Spinal cord (tissue), 10 donors: Measurements from ENCODE around the gene FCN2. TPM values are rescaled to one million over a fixed set of nuclear protein-coding genes. Genes with fewer than 3 reads are reported as not detected.

ENCODE experiments used
- DNase-seq, 6 donors: peaks; one replicate each; pipeline versions ENCODE4 v3.0.0 to v3.0.0-alpha.2; 2013 to 2015; ENCODE audit warnings: low spot score in 6 of 6, low read depth in 4 of 6
- H3K27ac ChIP-seq: one replicate; pipeline ENCODE4 v1.5.1; 2013; ENCODE audit warnings: low read depth, low read length, control low read depth
- H3K27me3 ChIP-seq: one replicate; pipeline ENCODE4 v1.6.1; 2013; ENCODE audit warnings: low read length; ENCODE audit not compliant: control insufficient read depth, insufficient read depth
- H3K36me3 ChIP-seq: one replicate; pipeline ENCODE4 v1.6.1; 2013; ENCODE audit warnings: low read length; ENCODE audit not compliant: control insufficient read depth, insufficient read depth
- H3K4me1 ChIP-seq: one replicate; pipeline ENCODE4 v1.6.1; 2013; ENCODE audit warnings: low read length; ENCODE audit not compliant: control insufficient read depth, insufficient read depth
- H3K4me3 ChIP-seq: one replicate; pipeline ENCODE4 v1.5.1; 2013; ENCODE audit warnings: low read depth, low read length, control low read depth
- H3K9me3 ChIP-seq: one replicate; pipeline ENCODE4 v1.6.1; 2013; ENCODE audit warnings: low read length; ENCODE audit not compliant: control insufficient read depth, insufficient read depth
- WGBS: methylation state at CpG from one replicate; pipeline ENCODE4 v1.1.5; 2013; ENCODE audit warnings: missing lambda C conversion rate; ENCODE audit not compliant: insufficient coverage; 5-methylcytosine and 5-hydroxymethylcytosine counted together
- polyA plus RNA-seq, 2 donors: library from polyadenylated mRNA; unstranded; fragments of 120-200 nt; gene quantifications; one replicate each; pipeline ENCODE4 v1.2.1, GENCODE V29; 2013; ENCODE audit not compliant: insufficient read length in 2 of 2
- total RNA-seq, 2 donors: library from RNA; depleted of rRNA in 1 of 2; stranded (reverse); fragments of 120-200 nt in 1 of 2; fragments of >200 nt in 1 of 2; gene quantifications; one replicate each; pipeline versions ENCODE4 v1.2.3 to v1.2.4, GENCODE V29; 2013 to 2014
- donor health status: healthy.

FCN2 gene
- total and polyA plus RNA-seq, 4 donors: not detected

GRCh38 chr9:134902936-134903335, 22.3 kb downstream of the FCN2 start:
- no peak for DNase-seq
- Histone ChIP-seq H3K27ac (no peak overlapping the region), H3K4me3 (no peak overlapping the region), H3K36me3 (no peaks in the 10 kb centered on the region), H3K27me3 (no peaks in the 10 kb centered on the region), H3K9me3 (no peaks in the 10 kb centered on the region), H3K4me1 (no peaks in the 10 kb centered on the region)
- WGBS: no CpG with 5 or more reads among the region's 3 CpGs

- no peaks in the 10 kb centered on the region for H3K9me3 ChIP-seq
- H3K4me3 ChIP-seq: no peak overlapping the region
- no peaks in the 10 kb centered on the region for H3K36me3 ChIP-seq
- H3K27ac ChIP-seq: no peak overlapping the region
- no peak for DNase-seq
- H3K27me3 ChIP-seq: no peaks in the 10 kb centered on the region
- H3K4me1 ChIP-seq: no peaks in the 10 kb centered on the region
- 93% methylated on average over 7 of the region's 13 CpGs for WGBS
Measured at GRCh38 chr9:134908524-134909309, 28.1 kb downstream of the FCN2 start.

GRCh38 chr9:134909511-134910481, 29.2 kb downstream of the FCN2 start:
- H3K36me3 ChIP-seq: no peaks in the 10 kb centered on the region
- WGBS: 93% methylated on average over 18 of the region's 24 CpGs
- no peak for DNase-seq
- H3K9me3 ChIP-seq: no peaks in the 10 kb centered on the region
- H3K27me3 ChIP-seq: no peaks in the 10 kb centered on the region
- H3K4me3 ChIP-seq: no peak overlapping the region
- no peaks in the 10 kb centered on the region for H3K4me1 ChIP-seq
- H3K27ac ChIP-seq: no peak overlapping the region

- H3K9me3 ChIP-seq: no peaks in the 10 kb centered on the region
- H3K4me1 ChIP-seq: no peaks in the 10 kb centered on the region
- no peak overlapping the region for H3K4me3 ChIP-seq
- H3K27ac ChIP-seq: no peak overlapping the region
- no peaks in the 10 kb centered on the region for H3K27me3 ChIP-seq
- H3K36me3 ChIP-seq: no peaks in the 10 kb centered on the region
- 90% methylated on average over 19 of the region's 20 CpGs for WGBS
- DNase-seq: no peak
Measured at GRCh38 chr9:134912126-134912840, 31.7 kb downstream of the FCN2 start.

GRCh38 chr9:134913041-134913712, 32.6 kb downstream of the FCN2 start:
- Histone ChIP-seq H3K27me3 (no peaks in the 10 kb centered on the region), H3K4me3 (no peak overlapping the region)
- DNase-seq: no peak

GRCh38 chr9:134913713-134914500, 33.3 kb downstream of the FCN2 start:
- no peak overlapping the region for H3K27ac ChIP-seq
- no peaks in the 10 kb centered on the region for H3K9me3 ChIP-seq
- H3K4me1 ChIP-seq: no peaks in the 10 kb centered on the region
- 83% methylated on average over 17 of the region's 23 CpGs for WGBS
- no peaks in the 10 kb centered on the region for H3K36me3 ChIP-seq
- DNase-seq: no peak
- H3K27me3 ChIP-seq: no peaks in the 10 kb centered on the region
- H3K4me3 ChIP-seq: no peak overlapping the region

More at GRCh38 chr9:134913041-134913712, 32.6 kb downstream of the FCN2 start:
- Histone ChIP-seq H3K4me1 (no peaks in the 10 kb centered on the region), H3K9me3 (no peaks in the 10 kb centered on the region), H3K27ac (no peak overlapping the region), H3K36me3 (no peaks in the 10 kb centered on the region)
- 88% methylated on average over 16 of the region's 22 CpGs for WGBS

- no peak overlapping the region for H3K4me3 ChIP-seq
- no peak for DNase-seq
- no peaks in the 10 kb centered on the region for H3K36me3 ChIP-seq
- no peaks in the 10 kb centered on the region for H3K4me1 ChIP-seq
- no peak overlapping the region for H3K27ac ChIP-seq
- H3K9me3 ChIP-seq: peaks cover 4% of the 10 kb centered on the region
- WGBS: 72% methylated on average over 7 of the region's 7 CpGs
- no peaks in the 10 kb centered on the region for H3K27me3 ChIP-seq
Measured at GRCh38 chr9:134914501-134914834, 33.9 kb downstream of the FCN2 start.

GRCh38 chr9:134915046-134915985, 34.7 kb downstream of the FCN2 start:
- H3K4me1 ChIP-seq: no peaks in the 10 kb centered on the region
- no peak overlapping the region for H3K4me3 ChIP-seq
- H3K27ac ChIP-seq: no peak overlapping the region
- no peaks in the 10 kb centered on the region for H3K27me3 ChIP-seq
- DNase-seq: no peak
- peaks cover 4% of the 10 kb centered on the region for H3K9me3 ChIP-seq
- WGBS: 92% methylated on average over 22 of the region's 26 CpGs
- H3K36me3 ChIP-seq: no peaks in the 10 kb centered on the region
